Dendritic cell treated with granulocyte-macrophage colony-stimulating factor and Interleukin-4, amounts not matched to agents 40 ng/mL and 50 ng/mL, for 4 days (primary cell): ENCODE data around the gene EVC.
"Not testable (repeated sequence)": the region's sequence is repeated elsewhere in the genome, so short reads cannot be mapped to it uniquely, and the experiment has no call there.

Experiments
- H3K27ac Mint-ChIP-seq: one replicate; pipeline ENCODE4 v1.8.0; 2022; ENCODE audit warnings: mild to moderate bottlenecking, mixed read lengths
- H3K27me3 Mint-ChIP-seq: one replicate; pipeline ENCODE4 v1.8.0; 2022; ENCODE audit warnings: mild to moderate bottlenecking, mixed read lengths
- H3K36me3 Mint-ChIP-seq: one replicate; pipeline ENCODE4 v1.8.0; 2022; ENCODE audit warnings: low read depth, mixed read lengths
- H3K4me1 Mint-ChIP-seq: one replicate; pipeline ENCODE4 v1.8.0; 2022; ENCODE audit warnings: low read depth, mixed read lengths
- H3K4me3 Mint-ChIP-seq: one replicate; pipeline ENCODE4 v1.8.0; 2022; ENCODE audit warnings: mild to moderate bottlenecking, moderate library complexity, mixed read lengths
- H3K9me3 Mint-ChIP-seq: one replicate; pipeline ENCODE4 v1.8.0; 2022; ENCODE audit warnings: mixed read lengths
- intact Hi-C: fragments of 100-400 bp; cut with micrococcal nuclease; formaldehyde crosslinking; loops from one replicate; pipeline ENCODE4 v1.15.0; 2022

Gene EVC

GRCh38 chr4:5822619-5823018 lies 111.6 kb downstream of the EVC start:
- Mint-ChIP-seq H3K4me3 (no peak overlapping the region), H3K27ac (no peak overlapping the region), H3K27me3 (peaks cover 26% of the 10 kb centered on the region), H3K4me1 (peaks cover 12% of the 10 kb centered on the region), H3K9me3 (no peaks in the 10 kb centered on the region), H3K36me3 (no peaks in the 10 kb centered on the region)
- intact Hi-C loops = no loop called here

- H3K4me1 Mint-ChIP-seq = peaks cover 14% of the 10 kb centered on the region
- intact Hi-C loops = no loop called here
- peaks cover 35% of the 10 kb centered on the region for H3K27me3 Mint-ChIP-seq
- no peak overlapping the region for H3K4me3 Mint-ChIP-seq
- no peak overlapping the region for H3K27ac Mint-ChIP-seq
- no peaks in the 10 kb centered on the region for H3K9me3 Mint-ChIP-seq
- no peaks in the 10 kb centered on the region for H3K36me3 Mint-ChIP-seq
Observed at GRCh38 chr4:5823542-5824211, 112.7 kb downstream of the EVC start.

GRCh38 chr4:5824227-5824626 lies 113.2 kb downstream of the EVC start:
- intact Hi-C loops = no loop called here
- Mint-ChIP-seq H3K27me3 (peaks cover 38% of the 10 kb centered on the region), H3K4me1 (peaks cover 14% of the 10 kb centered on the region), H3K9me3 (no peaks in the 10 kb centered on the region), H3K36me3 (no peaks in the 10 kb centered on the region), H3K4me3 (no peak overlapping the region), H3K27ac (no peak overlapping the region)

- peaks cover 38% of the 10 kb centered on the region for H3K27me3 Mint-ChIP-seq
- H3K9me3 Mint-ChIP-seq = no peaks in the 10 kb centered on the region
- peaks cover 14% of the 10 kb centered on the region for H3K4me1 Mint-ChIP-seq
- H3K27ac Mint-ChIP-seq = no peak overlapping the region
- H3K36me3 Mint-ChIP-seq = no peaks in the 10 kb centered on the region
- intact Hi-C loops = no loop called here
- no peak overlapping the region for H3K4me3 Mint-ChIP-seq
Observed at GRCh38 chr4:5824635-5825034, 113.6 kb downstream of the EVC start.

GRCh38 chr4:5825321-5826041 lies 114.5 kb downstream of the EVC start:
- peaks cover 41% of the 10 kb centered on the region for H3K27me3 Mint-ChIP-seq
- intact Hi-C loops = no loop called here
- H3K4me1 Mint-ChIP-seq = peaks cover 14% of the 10 kb centered on the region
- no peak overlapping the region for H3K27ac Mint-ChIP-seq
- no peaks in the 10 kb centered on the region for H3K36me3 Mint-ChIP-seq
- H3K9me3 Mint-ChIP-seq = no peaks in the 10 kb centered on the region
- H3K4me3 Mint-ChIP-seq = no peak overlapping the region

- H3K4me3 Mint-ChIP-seq = no peak overlapping the region
- H3K9me3 Mint-ChIP-seq = no peaks in the 10 kb centered on the region
- H3K27me3 Mint-ChIP-seq = peaks cover 45% of the 10 kb centered on the region
- peaks cover 14% of the 10 kb centered on the region for H3K4me1 Mint-ChIP-seq
- H3K27ac Mint-ChIP-seq = no peak overlapping the region
- no peaks in the 10 kb centered on the region for H3K36me3 Mint-ChIP-seq
- intact Hi-C loops = no loop called here
Observed at GRCh38 chr4:5826437-5827107, 115.6 kb downstream of the EVC start.

- peaks cover 42% of the 10 kb centered on the region for H3K27me3 Mint-ChIP-seq
- H3K27ac Mint-ChIP-seq = no peak overlapping the region
- peaks cover 14% of the 10 kb centered on the region for H3K4me1 Mint-ChIP-seq
- no peaks in the 10 kb centered on the region for H3K9me3 Mint-ChIP-seq
- no peak overlapping the region for H3K4me3 Mint-ChIP-seq
- no peaks in the 10 kb centered on the region for H3K36me3 Mint-ChIP-seq
- intact Hi-C loops = no loop called here
Observed at GRCh38 chr4:5827108-5828004, 116.4 kb downstream of the EVC start.

- H3K9me3 Mint-ChIP-seq = no peaks in the 10 kb centered on the region
- intact Hi-C loops = no loop called here
- H3K27ac Mint-ChIP-seq = no peak overlapping the region
- H3K36me3 Mint-ChIP-seq = no peaks in the 10 kb centered on the region
- peaks cover 14% of the 10 kb centered on the region for H3K4me1 Mint-ChIP-seq
- no peak overlapping the region for H3K4me3 Mint-ChIP-seq
- H3K27me3 Mint-ChIP-seq = peaks cover 39% of the 10 kb centered on the region
Observed at GRCh38 chr4:5828005-5828391, 117.0 kb downstream of the EVC start.

- Mint-ChIP-seq H3K36me3 (no peaks in the 10 kb centered on the region), H3K27me3 (no peaks in the 10 kb centered on the region), H3K9me3 (no peaks in the 10 kb centered on the region), H3K4me1 (no peaks in the 10 kb centered on the region), H3K27ac (no peak overlapping the region), H3K4me3 (no peak overlapping the region)
- intact Hi-C loops = no loop called here
Observed at GRCh38 chr4:5836943-5837342, 125.9 kb downstream of the EVC start.

GRCh38 chr4:5837483-5837882 lies 126.5 kb downstream of the EVC start:
- H3K27ac Mint-ChIP-seq, H3K27me3 Mint-ChIP-seq, H3K4me1 Mint-ChIP-seq, intact Hi-C loops, H3K4me3 Mint-ChIP-seq, H3K9me3 Mint-ChIP-seq, H3K36me3 Mint-ChIP-seq: not testable (repeated sequence)

- intact Hi-C loops = no loop called here
- Mint-ChIP-seq H3K4me3 (no peak overlapping the region), H3K27ac (no peak overlapping the region)
Observed at GRCh38 chr4:5839332-5839731, 128.3 kb downstream of the EVC start.

GRCh38 chr4:5839751-5840674 lies 129.0 kb downstream of the EVC start:
- Mint-ChIP-seq H3K4me1 (no peaks in the 10 kb centered on the region), H3K27ac (no peak overlapping the region), H3K9me3 (no peaks in the 10 kb centered on the region), H3K4me3 (no peak overlapping the region), H3K36me3 (no peaks in the 10 kb centered on the region), H3K27me3 (peaks cover 1% of the 10 kb centered on the region)
- intact Hi-C loops = no loop called here

More at GRCh38 chr4:5839332-5839731, 128.3 kb downstream of the EVC start:
- H3K27me3 Mint-ChIP-seq = peaks cover 1% of the 10 kb centered on the region
- no peaks in the 10 kb centered on the region for H3K9me3 Mint-ChIP-seq
- no peaks in the 10 kb centered on the region for H3K36me3 Mint-ChIP-seq
- no peaks in the 10 kb centered on the region for H3K4me1 Mint-ChIP-seq

- no peaks in the 10 kb centered on the region for H3K4me1 Mint-ChIP-seq
- H3K4me3 Mint-ChIP-seq = no peak overlapping the region
- intact Hi-C loops = no loop called here
- no peaks in the 10 kb centered on the region for H3K9me3 Mint-ChIP-seq
- no peak overlapping the region for H3K27ac Mint-ChIP-seq
- H3K27me3 Mint-ChIP-seq = peaks cover 1% of the 10 kb centered on the region
- H3K36me3 Mint-ChIP-seq = no peaks in the 10 kb centered on the region
Observed at GRCh38 chr4:5842456-5842855, 131.5 kb downstream of the EVC start.
